GM10248 (cell line): Measurements from ENCODE around the gene CD8B.

ENCODE experiments used
- CTCF ChIA-PET: fragments of 300-600 bp; sonication (Branson Sonifier 250); formaldehyde crosslinking; extraction: SDS; loops from one replicate; lab custom pipeline; 2021; ENCODE audit warnings: antibody characterized with exemption; lab: Yijun Ruan, JAX
- POLR2A ChIA-PET: fragments of 350-650 bp; sonication (Branson Sonifier 250); formaldehyde crosslinking; extraction: SDS; loops from one replicate; lab custom pipeline; 2020; ENCODE audit warnings: antibody characterized with exemption; lab: Yijun Ruan, JAX
- DNase-seq: peaks from one replicate; pipeline ENCODE4 v3.0.0; 2012; ENCODE audit errors: extremely low spot score
- TF ChIP-seq, protein P1 (sequence below): IDR thresholded peaks from 2 replicates; pipeline ENCODE4 v1.5.1; 2012; ENCODE audit warnings: mild to moderate bottlenecking, low read depth; ENCODE audit errors: extremely low read depth, missing control alignments, control extremely low read depth

The CD8B gene

GRCh38 chr2:86825693-86826381, 35.8 kb downstream of the CD8B start:
- no peak for DNase-seq
- POLR2A ChIA-PET = no interaction called here
- TF ChIP-seq, protein P1, sequence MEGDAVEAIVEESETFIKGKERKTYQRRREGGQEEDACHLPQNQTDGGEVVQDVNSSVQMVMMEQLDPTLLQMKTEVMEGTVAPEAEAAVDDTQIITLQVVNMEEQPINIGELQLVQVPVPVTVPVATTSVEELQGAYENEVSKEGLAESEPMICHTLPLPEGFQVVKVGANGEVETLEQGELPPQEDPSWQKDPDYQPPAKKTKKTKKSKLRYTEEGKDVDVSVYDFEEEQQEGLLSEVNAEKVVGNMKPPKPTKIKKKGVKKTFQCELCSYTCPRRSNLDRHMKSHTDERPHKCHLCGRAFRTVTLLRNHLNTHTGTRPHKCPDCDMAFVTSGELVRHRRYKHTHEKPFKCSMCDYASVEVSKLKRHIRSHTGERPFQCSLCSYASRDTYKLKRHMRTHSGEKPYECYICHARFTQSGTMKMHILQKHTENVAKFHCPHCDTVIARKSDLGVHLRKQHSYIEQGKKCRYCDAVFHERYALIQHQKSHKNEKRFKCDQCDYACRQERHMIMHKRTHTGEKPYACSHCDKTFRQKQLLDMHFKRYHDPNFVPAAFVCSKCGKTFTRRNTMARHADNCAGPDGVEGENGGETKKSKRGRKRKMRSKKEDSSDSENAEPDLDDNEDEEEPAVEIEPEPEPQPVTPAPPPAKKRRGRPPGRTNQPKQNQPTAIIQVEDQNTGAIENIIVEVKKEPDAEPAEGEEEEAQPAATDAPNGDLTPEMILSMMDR = no peak
- CTCF ChIA-PET = interaction anchor here (2.3 kb wide), 1 partner anchor 18 kb away, joined by 9 read pairs; no protein-coding TSS in a partner anchor

GRCh38 chr2:86825036-86825692, 36.5 kb downstream of the CD8B start:
- ChIA-PET POLR2A (no interaction called here), CTCF (interaction anchor here (1.1 to 2.3 kb wide), 2 partner anchors 17 to 60 kb away, joined by 4 to 9 read pairs; no protein-coding TSS in a partner anchor)
- no peak for DNase-seq
- TF ChIP-seq, protein P1 = no peak

DNA sequence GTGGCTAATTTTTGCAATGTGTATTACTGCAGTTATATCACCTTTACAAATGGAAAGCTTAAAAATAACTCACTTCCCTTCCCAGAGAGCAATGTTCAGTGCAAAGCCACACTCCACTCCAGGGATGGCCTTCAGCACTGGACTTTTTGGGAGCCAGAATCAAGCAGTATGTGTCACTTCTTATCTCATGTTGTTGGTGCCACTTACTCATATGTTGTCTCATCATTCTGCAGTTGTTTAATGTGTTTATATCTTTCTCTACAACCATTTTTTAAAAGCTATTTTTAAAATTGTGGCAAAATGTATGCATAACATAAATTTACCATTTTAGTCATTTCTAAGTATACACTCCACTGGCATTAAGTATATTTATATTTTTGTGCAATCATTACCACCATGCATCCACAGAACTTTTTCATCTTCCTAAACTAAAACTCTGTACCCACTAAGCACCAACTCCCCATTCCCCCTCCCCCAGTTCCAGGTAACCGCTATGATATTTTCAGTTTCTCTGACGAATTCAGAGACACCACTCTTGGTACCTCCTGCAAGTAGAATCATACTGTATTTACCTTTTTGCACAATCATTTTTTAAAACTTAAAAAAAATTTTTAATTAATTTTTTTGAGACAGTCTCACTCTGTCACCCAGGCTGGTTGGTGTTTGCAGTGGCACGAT, 38.9 kb downstream of the CD8B start:
- TF ChIP-seq, protein P1 = no peak
- ChIA-PET POLR2A (no interaction called here), CTCF (no interaction called here)
- no peak for DNase-seq

- TF ChIP-seq, protein P1 = no peak
- POLR2A ChIA-PET = no interaction called here
- CTCF ChIA-PET = interaction anchor here (1.4 kb wide), 1 partner anchor 12 kb away, joined by 5 read pairs; no protein-coding TSS in a partner anchor
- no peak for DNase-seq
These were observed 39.8 kb downstream of the CD8B start for GRCh38 chr2:86821842-86822241.

GRCh38 chr2:86821306-86821705, 40.4 kb downstream of the CD8B start:
- CTCF ChIA-PET = interaction anchor here (1.4 kb wide), 1 partner anchor 12 kb away, joined by 5 read pairs; no protein-coding TSS in a partner anchor
- POLR2A ChIA-PET = no interaction called here
- TF ChIP-seq, protein P1 = no peak
- no peak for DNase-seq

GRCh38 chr2:86818957-86819356, 42.7 kb downstream of the CD8B start:
- DNase-seq = no peak
- ChIA-PET POLR2A (no interaction called here), CTCF (interaction anchor here (1.9 kb wide), 1 partner anchor 11 kb away, joined by 11 read pairs; no protein-coding TSS in a partner anchor)
- TF ChIP-seq, protein P1 = no peak
